ENCODE measurements around the gene LRRC38.
"Not testable (repeated sequence)": the region's sequence is repeated elsewhere in the genome, so short reads cannot be mapped to it uniquely, and the experiment has no call there.

The LRRC38 gene

DNA sequence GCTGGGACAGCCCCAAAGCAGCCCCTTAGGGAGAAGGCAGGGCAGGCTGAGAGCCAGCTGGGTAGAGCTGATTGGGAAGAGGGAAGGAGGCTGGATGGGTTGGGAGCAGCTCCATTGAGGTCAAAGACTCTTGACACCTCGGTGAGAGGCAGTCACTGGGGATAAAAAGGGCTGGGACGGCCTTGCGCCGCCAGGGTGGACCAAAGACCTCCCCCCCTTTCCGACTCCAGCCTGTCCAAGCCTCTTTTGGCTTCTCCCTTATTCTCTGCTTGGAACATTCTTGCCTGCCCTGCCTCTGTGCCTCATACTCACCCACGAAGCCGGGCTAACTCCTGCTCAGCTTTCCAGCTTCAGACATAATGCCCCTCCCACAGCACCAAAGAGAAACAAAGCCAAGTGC, 51.1 kb downstream of the LRRC38 start:
- no peak overlapping the region for H3K27ac ChIP-seq
- TF ChIP-seq, protein P1, sequence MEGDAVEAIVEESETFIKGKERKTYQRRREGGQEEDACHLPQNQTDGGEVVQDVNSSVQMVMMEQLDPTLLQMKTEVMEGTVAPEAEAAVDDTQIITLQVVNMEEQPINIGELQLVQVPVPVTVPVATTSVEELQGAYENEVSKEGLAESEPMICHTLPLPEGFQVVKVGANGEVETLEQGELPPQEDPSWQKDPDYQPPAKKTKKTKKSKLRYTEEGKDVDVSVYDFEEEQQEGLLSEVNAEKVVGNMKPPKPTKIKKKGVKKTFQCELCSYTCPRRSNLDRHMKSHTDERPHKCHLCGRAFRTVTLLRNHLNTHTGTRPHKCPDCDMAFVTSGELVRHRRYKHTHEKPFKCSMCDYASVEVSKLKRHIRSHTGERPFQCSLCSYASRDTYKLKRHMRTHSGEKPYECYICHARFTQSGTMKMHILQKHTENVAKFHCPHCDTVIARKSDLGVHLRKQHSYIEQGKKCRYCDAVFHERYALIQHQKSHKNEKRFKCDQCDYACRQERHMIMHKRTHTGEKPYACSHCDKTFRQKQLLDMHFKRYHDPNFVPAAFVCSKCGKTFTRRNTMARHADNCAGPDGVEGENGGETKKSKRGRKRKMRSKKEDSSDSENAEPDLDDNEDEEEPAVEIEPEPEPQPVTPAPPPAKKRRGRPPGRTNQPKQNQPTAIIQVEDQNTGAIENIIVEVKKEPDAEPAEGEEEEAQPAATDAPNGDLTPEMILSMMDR (conservative IDR thresholded peaks at IDR 0.05), result no peak

DNA sequence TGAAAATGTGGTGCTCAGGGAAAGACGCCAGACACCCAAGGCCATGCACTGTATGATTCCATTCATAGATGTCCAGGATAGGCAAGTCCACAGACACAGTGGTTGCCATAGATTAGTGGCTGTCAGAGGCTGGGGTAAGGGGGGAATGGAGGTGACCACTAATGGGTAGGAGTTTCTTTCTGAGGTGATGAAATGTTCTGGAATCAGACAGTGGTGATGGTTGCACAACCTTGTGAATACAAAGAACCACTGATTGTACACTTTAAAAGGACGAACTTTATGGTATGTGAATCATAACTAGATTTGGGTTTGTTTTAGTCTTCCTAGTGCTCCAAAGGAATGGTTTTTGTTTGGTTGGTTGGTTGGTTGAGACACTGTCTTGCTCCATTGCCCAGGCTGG, 51.8 kb downstream of the LRRC38 start:
- TF ChIP-seq, protein P1 (conservative IDR thresholded peaks at IDR 0.05), result no peak
- H3K27ac ChIP-seq, result no peak overlapping the region

DNA sequence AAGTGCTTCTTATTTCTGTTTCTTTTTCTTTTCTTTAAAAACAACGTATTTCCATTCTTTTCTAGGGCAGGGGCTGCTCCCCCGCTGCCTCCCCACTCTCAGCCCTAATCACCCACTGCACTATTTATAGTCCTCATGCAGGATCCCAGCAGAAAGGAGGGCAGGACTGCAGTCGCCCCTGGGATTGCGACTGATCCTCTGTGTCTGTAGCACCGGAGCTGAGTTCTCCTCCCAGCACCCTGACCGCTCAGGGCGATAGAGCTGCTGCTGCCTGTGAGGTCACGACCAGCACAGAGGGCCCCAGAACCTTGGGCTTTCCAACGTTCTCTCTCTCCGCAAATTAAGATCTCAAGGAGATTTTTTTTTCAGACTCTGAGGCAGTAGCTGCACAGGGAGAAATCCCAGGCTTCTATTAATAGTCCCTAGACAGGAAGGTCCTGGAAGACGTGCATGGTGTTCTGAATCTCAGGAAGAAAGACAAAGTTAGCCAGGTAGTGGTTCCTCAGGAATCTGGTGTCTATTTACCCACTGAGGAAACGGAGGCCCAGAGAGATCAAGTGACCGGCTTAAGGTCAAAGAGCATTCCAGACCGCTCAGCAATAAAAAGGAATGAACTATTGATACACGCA, 56.8 kb downstream of the LRRC38 start:
- TF ChIP-seq, protein P1 (conservative IDR thresholded peaks at IDR 0.05), result no peak
- H3K27ac ChIP-seq, result no peak overlapping the region

DNA sequence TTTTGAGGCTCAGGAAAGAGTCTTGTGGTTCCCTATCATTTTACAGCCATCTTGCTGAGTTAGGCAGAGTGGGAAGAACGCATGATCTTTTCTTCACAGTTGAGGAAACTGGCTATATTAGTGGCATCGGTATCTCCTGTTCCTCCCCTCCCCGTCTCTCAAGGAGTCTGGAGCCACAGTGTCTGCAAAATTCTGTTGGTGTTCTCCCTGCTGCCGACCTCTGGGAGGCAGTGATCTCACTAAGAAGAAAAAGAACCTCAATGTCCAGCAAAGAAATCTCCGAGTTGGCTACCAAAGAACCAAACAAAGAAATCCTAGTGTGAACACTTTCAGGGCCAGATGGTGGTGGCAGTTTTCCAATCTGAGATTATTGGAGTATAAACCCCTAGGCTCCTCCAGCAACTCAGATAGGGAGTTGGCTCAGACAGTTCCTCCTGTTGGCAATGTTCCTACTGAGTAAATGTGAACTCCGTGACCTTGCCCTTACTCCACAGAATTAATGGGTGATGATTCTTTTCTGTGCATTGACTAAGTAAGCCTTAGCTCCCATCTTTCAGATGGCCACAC, 62.3 kb downstream of the LRRC38 start:
- peak overlapping the region; percentile 50 for H3K27ac ChIP-seq
- TF ChIP-seq, protein P1 (conservative IDR thresholded peaks at IDR 0.05), result peak; percentile 52

DNA sequence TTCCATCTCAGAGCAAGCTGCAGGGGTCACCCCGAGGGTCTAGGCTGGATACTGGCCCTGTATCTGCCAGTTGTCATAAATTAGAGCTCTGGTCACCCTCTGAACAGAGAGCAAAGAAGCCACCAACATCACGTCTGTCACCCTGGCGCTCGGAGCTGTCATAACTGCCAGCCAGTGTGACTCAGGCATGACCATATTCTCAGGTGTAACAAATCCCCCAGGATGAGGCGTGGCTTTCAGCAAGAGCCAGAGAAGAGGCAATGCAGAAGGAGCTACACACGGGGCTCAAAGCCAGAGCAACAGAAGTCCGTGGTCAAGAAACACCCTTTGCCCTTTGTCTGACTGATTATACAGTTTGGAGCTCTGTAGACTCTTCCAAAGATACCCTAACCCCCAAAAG, 63.6 kb downstream of the LRRC38 start:
- H3K27ac ChIP-seq, result no peak overlapping the region
- TF ChIP-seq, protein P1 (conservative IDR thresholded peaks at IDR 0.05), result no peak

DNA sequence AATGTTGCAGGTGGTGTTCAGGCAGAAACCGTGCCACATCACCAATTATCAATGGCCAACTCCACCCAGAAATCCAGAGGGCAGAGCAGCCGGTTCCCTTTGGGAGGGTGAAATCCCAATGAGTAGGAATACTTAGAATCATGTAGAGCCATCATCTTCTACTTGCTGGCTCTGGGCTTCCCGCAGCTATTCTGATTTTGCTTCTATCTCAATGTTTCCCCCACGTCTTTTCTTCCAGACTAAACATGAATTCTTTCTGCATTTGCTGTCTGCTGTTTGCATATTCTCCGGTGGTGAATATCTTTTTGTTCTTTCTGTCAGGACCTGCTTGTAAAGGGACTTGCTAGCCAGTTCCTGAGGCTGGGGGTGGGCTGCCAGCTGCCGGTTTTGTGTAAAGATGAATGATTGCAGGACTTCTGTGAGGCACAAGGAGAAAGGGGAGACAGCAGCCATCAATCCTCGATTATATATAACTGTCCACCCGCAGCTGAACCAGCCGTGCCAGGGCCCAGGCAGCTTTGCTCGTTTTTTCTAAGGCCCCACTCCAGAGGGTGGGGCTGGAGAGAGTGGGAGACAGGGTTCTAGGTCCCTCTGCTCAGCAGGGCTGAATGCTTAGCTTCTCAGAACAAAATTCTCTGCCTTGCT, 70.3 kb downstream of the LRRC38 start:
- no peak overlapping the region for H3K27ac ChIP-seq
- TF ChIP-seq, protein P1 (conservative IDR thresholded peaks at IDR 0.05), result no peak

DNA sequence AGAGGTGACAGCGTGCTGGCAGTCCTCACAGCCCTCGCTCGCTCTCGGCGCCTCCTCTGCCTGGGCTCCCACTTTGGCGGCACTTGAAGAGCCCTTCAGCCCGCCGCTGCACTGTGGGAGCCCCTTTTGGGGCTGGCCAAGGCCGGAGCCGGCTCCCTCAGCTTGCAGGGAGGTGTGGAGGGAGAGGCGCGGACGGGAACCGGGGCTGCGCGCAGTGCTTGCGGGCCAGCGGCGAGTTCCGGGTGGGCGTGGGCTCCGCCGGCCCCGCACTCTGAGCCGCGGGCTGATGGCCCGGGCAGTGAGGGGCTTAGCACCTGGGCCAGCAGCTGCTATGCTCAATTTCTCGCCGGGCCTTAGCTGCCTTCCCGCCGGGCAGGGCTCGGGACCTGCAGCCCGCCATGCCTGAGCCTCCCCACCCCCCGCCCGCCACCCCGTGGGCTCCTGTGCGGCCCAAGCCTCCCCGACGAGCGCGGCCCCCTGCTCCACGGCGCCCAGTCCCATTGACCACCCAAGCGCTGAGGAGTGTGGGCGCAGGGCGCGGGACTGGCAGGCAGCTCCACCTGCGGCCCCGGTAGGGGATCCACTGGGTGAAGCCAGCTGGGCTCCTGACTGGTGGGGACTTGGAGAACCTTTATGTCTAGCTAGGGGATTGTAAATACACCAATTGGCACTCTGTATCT, 74.6 kb downstream of the LRRC38 start:
- H3K27ac ChIP-seq, result not testable (repeated sequence)
